Adipocyte (in vitro differentiated cells): ENCODE measurements around the gene TMEM9.

ENCODE experiments used
- DNase-seq: peaks from one replicate; pipeline ENCODE4 v3.0.0-alpha.2; 2015; ENCODE audit warnings: low read depth
- H3K27me3 ChIP-seq: replicated peaks from 2 replicates; pipeline ENCODE4 v1.7.0; 2013; ENCODE audit warnings: mild to moderate bottlenecking, low read length, moderate library complexity; ENCODE audit not compliant: control insufficient read depth, insufficient read depth
- H3K36me3 ChIP-seq: 2 replicates; pipeline ENCODE4 v1.7.0; 2013; ENCODE audit warnings: low read length, mild to moderate bottlenecking, moderate library complexity; ENCODE audit not compliant: control insufficient read depth, insufficient read depth, severe bottlenecking
- H3K4me1 ChIP-seq: 2 replicates; pipeline ENCODE4 v1.7.0; 2013; ENCODE audit warnings: mild to moderate bottlenecking, low read length, moderate library complexity; ENCODE audit not compliant: control insufficient read depth, insufficient read depth
- H3K4me3 ChIP-seq: 2 replicates; pipeline ENCODE4 v1.7.0; 2013; ENCODE audit warnings: mild to moderate bottlenecking, low read length, moderate library complexity
- H3K9ac ChIP-seq: 2 replicates; pipeline ENCODE4 v1.7.0; 2013; ENCODE audit warnings: mild to moderate bottlenecking, low read length, moderate library complexity
- H3K9me3 ChIP-seq: 2 replicates; pipeline ENCODE4 v1.7.0; 2013; ENCODE audit warnings: mild to moderate bottlenecking, low read length, moderate library complexity; ENCODE audit not compliant: control insufficient read depth

The TMEM9 gene

GRCh38 chr1:201096041-201096461 is 58.2 kb downstream of the TMEM9 start:
- no peak overlapping the region for H3K9ac ChIP-seq
- no peaks in the 10 kb centered on the region for H3K36me3 ChIP-seq
- H3K9me3 ChIP-seq = no peaks in the 10 kb centered on the region
- H3K4me1 ChIP-seq = no peaks in the 10 kb centered on the region
- no peak overlapping the region for H3K4me3 ChIP-seq
- no peak for DNase-seq
- peaks cover 74% of the 10 kb centered on the region for H3K27me3 ChIP-seq

- H3K4me1 ChIP-seq = no peaks in the 10 kb centered on the region
- H3K27me3 ChIP-seq = peaks cover 72% of the 10 kb centered on the region
- no peaks in the 10 kb centered on the region for H3K9me3 ChIP-seq
- no peak overlapping the region for H3K9ac ChIP-seq
- no peak overlapping the region for H3K4me3 ChIP-seq
- no peak for DNase-seq
- H3K36me3 ChIP-seq = no peaks in the 10 kb centered on the region
These were observed 58.7 kb downstream of the TMEM9 start for GRCh38 chr1:201095581-201095980.

GRCh38 chr1:201094832-201095231 is 59.4 kb downstream of the TMEM9 start:
- Histone ChIP-seq H3K4me3 (no peak overlapping the region), H3K4me1 (no peaks in the 10 kb centered on the region), H3K9ac (no peak overlapping the region), H3K36me3 (no peaks in the 10 kb centered on the region), H3K27me3 (peaks cover 64% of the 10 kb centered on the region), H3K9me3 (no peaks in the 10 kb centered on the region)
- no peak for DNase-seq

GRCh38 chr1:201093962-201094361 is 60.3 kb downstream of the TMEM9 start:
- Histone ChIP-seq H3K4me3 (no peak overlapping the region), H3K27me3 (peaks cover 56% of the 10 kb centered on the region), H3K9ac (no peak overlapping the region), H3K36me3 (no peaks in the 10 kb centered on the region), H3K9me3 (no peaks in the 10 kb centered on the region), H3K4me1 (no peaks in the 10 kb centered on the region)
- DNase-seq = no peak

GRCh38 chr1:201093561-201093960 is 60.7 kb downstream of the TMEM9 start:
- H3K4me3 ChIP-seq = no peak overlapping the region

GRCh38 chr1:201092738-201093137 is 61.5 kb downstream of the TMEM9 start:
- Histone ChIP-seq H3K4me3 (no peak overlapping the region), H3K36me3 (no peaks in the 10 kb centered on the region), H3K9me3 (no peaks in the 10 kb centered on the region), H3K9ac (no peak overlapping the region), H3K4me1 (no peaks in the 10 kb centered on the region), H3K27me3 (peaks cover 51% of the 10 kb centered on the region)
- DNase-seq = no peak

More at GRCh38 chr1:201093561-201093960, 60.7 kb downstream of the TMEM9 start:
- Histone ChIP-seq H3K4me1 (no peaks in the 10 kb centered on the region), H3K9ac (no peak overlapping the region), H3K36me3 (no peaks in the 10 kb centered on the region), H3K27me3 (peaks cover 52% of the 10 kb centered on the region), H3K9me3 (no peaks in the 10 kb centered on the region)
- no peak for DNase-seq

- no peak overlapping the region for H3K4me3 ChIP-seq
- no peak overlapping the region for H3K9ac ChIP-seq
- DNase-seq = no peak
- H3K9me3 ChIP-seq = no peaks in the 10 kb centered on the region
- no peaks in the 10 kb centered on the region for H3K36me3 ChIP-seq
- no peaks in the 10 kb centered on the region for H3K4me1 ChIP-seq
- H3K27me3 ChIP-seq = peaks cover 48% of the 10 kb centered on the region
These were observed 63.0 kb downstream of the TMEM9 start for GRCh38 chr1:201091256-201091655.

GRCh38 chr1:201090541-201090940 is 63.7 kb downstream of the TMEM9 start:
- Histone ChIP-seq H3K36me3 (no peaks in the 10 kb centered on the region), H3K27me3 (peaks cover 49% of the 10 kb centered on the region), H3K9me3 (no peaks in the 10 kb centered on the region), H3K4me1 (no peaks in the 10 kb centered on the region), H3K4me3 (no peak overlapping the region), H3K9ac (no peak overlapping the region)
- DNase-seq = peak; percentile 86

- DNase-seq = no peak
- Histone ChIP-seq H3K9me3 (no peaks in the 10 kb centered on the region), H3K9ac (no peak overlapping the region), H3K4me3 (no peak overlapping the region), H3K27me3 (peaks cover 57% of the 10 kb centered on the region), H3K36me3 (no peaks in the 10 kb centered on the region), H3K4me1 (no peaks in the 10 kb centered on the region)
These were observed 64.7 kb downstream of the TMEM9 start for GRCh38 chr1:201089596-201089995.

GRCh38 chr1:201088901-201089525 is 65.3 kb downstream of the TMEM9 start:
- no peak overlapping the region for H3K9ac ChIP-seq
- H3K36me3 ChIP-seq = no peaks in the 10 kb centered on the region
- H3K27me3 ChIP-seq = peaks cover 61% of the 10 kb centered on the region
- no peak overlapping the region for H3K4me3 ChIP-seq
- H3K4me1 ChIP-seq = no peaks in the 10 kb centered on the region
- DNase-seq = no peak
- H3K9me3 ChIP-seq = no peaks in the 10 kb centered on the region

GRCh38 chr1:201088395-201088794 is 65.9 kb downstream of the TMEM9 start:
- H3K9me3 ChIP-seq = no peaks in the 10 kb centered on the region
- DNase-seq = no peak
- peaks cover 55% of the 10 kb centered on the region for H3K27me3 ChIP-seq
- no peak overlapping the region for H3K9ac ChIP-seq
- no peak overlapping the region for H3K4me3 ChIP-seq
- H3K36me3 ChIP-seq = no peaks in the 10 kb centered on the region
- H3K4me1 ChIP-seq = peaks cover 3% of the 10 kb centered on the region
